Kidney capillary endothelial cell (primary cell): ENCODE results near the gene CFAP99.
"Not testable (repeated sequence)": the region's sequence is repeated elsewhere in the genome, so short reads cannot be mapped to it uniquely, and the experiment has no call there.

Experiments
- DNase-seq: peaks from one replicate; pipeline ENCODE4 v3.0.0-alpha.2; 2018; ENCODE audit warnings: low spot score

CFAP99 gene

DNA sequence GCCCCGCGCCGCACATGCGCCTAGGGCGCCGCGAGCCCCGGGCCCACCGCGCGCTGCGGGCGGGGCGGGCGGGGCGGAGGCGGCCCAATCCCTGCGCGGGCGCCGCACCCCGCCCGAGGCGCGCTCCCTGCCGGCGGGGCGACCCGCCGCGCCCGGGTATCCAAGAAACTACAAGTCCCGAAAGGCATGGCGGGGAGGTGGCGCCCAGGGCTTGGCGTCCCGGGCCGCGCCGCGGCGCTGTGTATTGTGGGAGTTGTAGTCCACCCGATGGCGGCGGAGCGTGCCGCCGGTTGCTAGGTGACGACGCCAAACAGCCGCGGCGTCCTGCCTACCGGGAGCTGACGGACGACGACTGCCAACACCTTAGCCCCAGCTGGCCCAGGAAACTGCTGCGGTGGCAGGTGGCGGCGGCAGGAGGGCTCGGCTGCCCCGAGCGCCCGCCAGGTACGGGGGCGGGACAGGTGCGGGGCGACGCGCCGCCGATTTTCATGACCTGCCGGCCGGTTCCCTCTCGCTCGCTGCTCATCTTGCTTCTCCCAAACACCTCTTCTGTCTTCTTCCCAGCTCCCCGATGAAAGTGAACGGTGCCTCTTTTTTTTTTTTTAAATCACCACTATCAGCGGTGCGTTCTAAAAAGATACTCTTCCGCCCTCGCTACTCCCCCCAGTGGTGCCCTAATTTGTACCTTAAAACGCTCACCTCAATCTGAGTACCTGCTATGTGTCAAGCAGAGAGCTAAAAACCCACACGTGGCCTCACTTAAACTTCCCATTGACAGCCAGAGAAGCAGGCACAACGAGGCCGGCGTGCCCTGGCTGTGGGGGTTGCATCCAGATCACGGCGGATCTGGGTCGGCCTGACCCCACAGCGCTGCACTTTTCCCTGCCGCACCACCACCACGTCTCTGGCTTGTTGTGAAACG lies at the start of gene CFAP99:
CFAP99 (plus strand) TSS at position 306 of the 922 bp plus-strand sequence.
- DNase-seq: peak; percentile 91

DNA sequence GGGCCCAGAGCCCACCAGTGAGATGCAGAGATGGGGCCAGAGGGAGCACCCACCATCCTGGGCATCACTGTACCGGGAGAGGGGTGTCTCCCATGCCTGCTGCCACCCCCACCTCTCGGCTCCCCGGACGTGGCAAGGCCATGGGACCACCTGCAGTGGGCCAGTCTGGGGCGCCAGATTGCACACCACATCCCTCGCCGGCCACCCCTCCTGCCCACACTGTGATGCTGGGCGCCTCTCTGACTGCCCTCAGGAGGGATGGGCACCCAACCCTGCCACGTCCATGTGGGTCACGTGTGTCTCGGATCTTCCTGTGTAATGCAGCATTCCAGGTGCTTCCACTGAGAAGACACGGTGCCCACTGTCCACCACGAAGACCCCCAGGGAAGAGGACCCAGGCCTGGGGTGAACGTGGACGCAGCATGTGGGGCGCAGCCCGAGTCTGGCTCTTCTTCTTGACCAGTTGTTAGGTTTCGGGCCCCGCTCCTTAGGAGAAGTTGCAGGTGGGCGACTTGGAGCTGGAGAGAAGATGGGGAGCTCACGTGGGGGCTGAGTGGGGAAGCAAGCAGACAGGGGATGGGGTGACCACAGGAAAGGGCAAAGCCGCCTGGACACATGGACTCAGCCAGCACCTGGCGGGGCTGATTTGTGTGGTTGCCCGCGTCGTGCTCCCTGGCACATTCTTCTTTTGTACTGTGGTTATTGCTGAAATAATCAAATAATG lies 48.0 kb upstream of the CFAP99 start:
- no peak for DNase-seq

DNA sequence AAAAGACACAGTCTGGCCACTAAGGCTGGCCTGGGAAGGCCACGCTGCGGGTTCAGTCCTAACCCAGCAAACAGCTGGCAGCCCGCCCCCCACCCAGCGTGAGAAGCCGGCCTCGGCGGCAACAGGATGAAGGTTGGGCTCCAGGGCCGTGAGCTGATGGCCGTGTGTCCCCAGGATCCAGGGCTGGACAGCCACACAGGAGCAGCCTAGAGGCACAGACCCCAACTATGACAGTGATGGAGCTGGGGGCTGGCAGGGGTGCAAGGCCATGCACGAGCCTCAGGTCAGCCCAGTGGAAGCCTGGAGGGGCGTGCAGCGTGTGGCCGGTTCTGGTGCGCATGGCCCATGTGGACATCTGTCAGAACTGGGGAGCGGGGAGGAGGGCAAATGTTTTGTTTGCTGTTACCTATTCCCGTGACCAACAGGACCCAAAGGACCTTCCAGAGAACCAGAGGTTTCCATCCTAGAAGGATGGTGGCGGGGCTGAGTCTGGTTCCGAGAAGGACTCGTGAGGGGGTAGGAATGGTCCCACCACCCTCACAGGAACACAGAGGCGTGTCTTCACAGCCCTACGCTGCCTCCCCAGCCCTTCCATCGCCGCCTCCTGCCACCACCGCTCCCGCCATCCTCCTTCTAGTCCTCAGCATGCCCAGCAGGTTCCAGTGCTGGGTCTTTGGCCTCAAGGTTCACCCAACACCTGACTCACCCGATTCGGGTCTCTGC lies 46.8 kb upstream of the CFAP99 start:
- no peak for DNase-seq

DNA sequence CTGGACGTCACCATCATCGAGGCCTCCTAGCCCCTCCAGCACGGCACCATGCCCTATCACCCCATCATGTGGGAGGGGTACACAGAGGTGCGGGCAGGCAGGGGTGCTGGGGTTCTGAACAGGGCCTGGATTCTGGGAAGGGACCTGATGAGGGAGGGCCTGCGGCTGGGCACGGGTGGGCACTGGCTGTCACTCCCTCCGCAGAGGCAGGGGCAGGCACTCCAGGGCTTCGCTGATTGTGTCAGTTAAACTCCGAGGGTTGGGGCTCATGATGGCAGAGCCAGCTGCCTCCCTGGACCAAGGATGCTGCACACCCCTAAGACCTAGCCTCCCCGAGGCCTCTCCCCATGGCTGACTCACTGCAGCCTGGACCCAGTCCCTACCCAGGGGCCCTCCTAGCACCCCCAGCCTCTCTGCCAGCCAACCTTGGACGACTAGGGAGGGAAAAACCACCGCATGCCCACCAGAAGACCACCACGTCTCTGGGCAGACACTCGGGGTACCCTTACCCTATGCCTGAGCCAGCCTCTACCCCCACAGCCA lies 46.2 kb upstream of the CFAP99 start:
- DNase-seq: no peak

DNA sequence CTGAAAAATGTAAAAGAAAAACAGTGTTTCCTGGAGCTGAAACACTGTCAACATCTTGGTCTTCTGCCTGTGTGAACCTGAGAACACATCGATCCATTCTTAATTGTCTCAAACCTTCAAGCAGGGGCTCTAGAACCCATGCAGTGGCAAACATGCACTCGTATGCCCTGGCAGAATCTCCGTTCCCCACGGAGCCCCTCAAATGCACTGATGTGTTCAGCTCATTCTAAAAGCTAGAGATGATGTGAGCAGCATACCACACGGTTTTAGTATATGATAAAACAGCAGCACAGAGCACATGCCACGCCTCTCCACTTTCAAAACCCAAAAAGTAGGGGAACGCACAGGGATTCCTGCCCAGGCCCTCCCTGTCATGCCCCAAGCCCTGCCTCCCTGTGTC lies 45.2 kb upstream of the CFAP99 start:
- DNase-seq: no peak

DNA sequence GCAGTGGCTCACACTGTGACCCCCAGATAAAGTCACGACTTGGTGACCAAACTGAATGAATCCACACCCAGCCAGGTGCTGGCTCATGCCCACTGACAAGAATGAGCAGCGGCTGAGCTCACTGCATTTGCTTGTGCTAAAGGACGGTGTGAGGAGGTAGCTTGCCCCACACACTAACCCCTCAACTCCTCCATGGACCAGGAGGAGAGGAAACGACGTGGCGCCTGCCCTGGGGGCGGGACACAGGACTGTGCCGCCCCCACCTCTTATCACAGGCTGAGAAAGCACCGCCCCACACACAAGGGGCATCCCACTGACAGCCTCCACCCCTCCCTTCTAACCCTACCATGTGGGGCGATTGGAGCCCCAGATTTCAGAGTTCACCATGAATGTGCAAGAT lies 43.3 kb upstream of the CFAP99 start:
- no peak for DNase-seq

DNA sequence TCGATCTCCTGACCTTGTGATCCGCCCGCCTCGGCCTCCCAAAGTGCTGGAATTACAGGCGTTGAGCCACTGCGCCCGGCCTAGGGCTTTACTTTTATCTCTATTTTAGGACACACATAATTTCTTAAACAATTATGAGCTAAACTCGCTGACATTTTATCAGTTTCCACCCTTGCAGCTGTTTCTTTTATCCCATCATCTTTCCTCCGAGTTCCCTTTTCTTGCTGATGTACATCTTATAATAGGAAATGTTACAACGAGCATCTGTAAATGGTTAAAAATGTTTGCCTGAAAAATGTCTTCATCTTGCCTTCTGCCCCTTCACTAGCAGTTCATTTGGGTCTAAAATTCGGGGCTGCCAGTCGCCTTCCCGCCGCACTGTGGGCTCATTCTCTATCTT lies 41.5 kb upstream of the CFAP99 start:
- DNase-seq: no peak

DNA sequence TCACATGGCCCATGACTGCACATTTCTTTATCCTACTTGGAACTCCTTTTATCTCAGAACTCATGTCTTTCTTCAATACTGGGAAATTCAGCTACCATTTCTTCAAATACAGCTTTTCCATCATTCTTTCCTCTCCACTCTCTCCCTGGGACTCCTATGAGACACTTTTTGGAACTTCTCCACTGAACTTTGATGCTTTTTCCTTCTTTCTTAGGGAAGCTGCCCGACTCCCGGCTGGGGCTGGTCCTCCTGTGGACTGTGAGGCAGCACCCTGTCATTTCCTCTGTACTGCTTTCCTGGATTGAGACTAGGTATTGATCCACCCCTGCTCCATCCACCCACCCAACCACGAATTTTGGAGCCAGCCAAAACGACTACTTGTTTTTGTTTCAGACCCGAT lies 40.4 kb upstream of the CFAP99 start:
- DNase-seq: no peak

DNA sequence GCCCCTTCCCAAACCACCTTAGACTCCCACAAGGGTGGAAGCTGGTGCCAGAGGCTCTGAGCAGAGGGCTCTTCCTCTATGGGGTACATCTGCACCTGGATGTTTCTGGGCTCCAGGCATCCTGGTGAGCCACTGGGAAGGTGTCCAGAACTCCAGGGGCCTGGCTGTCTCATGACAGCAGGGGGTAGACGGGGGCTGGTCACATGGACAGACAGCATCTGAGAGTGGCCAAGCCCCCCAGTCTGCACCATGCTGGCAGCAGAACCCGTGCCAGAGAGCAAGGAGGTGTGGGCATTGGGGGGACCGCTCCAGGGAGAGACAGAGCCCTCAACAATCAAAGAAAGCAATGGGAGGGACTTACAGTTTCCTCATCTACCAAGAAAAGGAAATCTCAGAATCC lies 39.9 kb upstream of the CFAP99 start:
- DNase-seq: no peak

DNA sequence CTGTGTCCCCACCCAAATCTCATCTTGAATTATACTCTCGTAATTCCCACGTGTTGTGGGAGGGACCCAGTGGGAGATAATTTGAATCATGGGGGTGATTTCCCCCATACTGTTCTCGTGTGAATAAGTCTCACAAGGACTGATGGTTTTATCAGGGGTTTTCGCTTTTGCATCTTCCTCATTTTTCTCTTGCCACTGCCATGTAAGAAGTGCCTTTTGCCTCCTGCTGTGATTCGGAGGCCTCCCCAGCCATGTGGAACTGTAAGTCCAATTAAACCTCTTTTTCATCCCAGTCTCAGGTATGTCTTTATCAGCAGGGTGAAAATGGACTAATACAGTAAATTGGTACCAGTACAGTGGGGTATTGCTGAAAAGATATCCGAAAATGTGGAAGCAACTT lies 38.2 kb upstream of the CFAP99 start:
- not testable (repeated sequence) for DNase-seq

DNA sequence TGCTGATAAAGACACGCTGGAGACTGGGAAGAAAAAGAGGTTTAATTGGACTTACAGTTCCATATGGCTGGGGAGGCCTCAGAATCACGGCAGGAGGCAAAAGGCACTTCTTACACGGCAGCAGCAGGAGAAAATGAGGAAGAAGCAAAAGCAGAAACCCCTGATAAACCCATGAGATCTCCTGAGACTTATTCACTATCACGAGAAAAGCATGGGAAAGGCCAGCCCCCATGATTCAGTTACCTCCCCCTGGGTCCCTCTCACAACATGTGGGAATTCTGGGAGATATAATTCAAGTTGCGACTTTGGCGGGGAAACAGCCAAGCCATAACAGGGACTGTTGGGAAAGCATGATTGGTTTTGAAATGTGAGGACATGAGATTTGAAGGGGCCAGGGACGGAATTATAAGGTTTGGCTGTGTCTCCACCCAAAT lies 36.0 kb upstream of the CFAP99 start:
- not testable (repeated sequence) for DNase-seq

DNA sequence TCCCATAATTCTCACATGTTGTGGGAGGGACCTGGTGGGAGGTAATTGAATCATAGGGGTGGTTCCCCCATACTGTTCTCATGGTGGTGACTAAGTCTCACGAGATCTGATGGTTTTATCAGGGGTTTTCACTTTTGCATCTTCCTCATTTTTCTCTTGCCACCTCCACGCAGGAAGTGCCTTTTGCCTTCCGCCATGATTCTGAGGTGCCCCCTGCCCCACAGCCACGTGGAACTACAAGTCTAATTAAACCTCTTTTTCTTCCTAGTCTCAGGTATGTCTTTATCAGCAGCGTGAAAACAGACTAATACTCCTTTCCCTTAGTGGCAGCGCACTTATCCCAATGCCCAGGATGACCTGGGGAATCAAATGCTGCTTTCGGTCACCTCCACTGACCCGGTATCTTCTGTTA lies 35.5 kb upstream of the CFAP99 start:
- DNase-seq: not testable (repeated sequence)

DNA sequence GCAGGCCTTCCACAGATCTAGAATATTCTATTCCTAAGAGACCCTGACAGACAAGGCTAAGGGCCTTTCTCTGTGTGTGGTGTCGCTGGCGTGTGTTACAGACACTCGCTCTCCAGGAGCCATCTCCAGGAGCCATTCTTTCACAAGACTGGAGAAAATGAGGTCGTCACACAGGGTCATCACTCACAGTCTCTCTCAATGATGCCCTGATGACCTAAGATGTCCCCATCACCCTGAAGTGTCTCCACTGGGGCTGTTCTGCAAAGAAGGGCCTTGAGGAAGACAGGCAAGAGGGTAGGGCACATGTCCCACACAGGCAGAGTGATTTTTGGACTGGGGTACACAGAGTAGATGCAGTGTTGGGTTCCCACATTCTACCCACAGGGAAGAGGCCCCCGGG lies 35.0 kb upstream of the CFAP99 start:
- DNase-seq: no peak

DNA sequence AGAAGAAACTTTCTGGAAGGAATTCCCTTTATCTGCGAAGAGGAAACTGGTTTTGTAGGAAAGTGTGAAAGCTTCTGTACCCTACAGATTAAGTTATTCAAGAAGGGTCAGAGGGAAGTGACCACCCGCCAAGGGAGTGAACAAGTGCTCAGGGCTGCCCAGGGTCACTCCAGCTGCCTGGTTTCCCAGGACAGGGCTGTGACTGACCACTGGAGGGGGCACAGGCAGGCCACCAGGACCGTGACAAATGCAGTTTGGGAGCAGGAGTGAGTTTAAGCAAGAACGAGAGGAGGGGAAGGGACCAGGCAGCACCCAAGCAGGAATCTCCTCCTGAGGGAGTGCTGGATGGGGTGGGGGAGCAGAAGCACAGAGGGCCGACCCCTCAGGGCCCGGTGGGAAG lies 34.5 kb upstream of the CFAP99 start:
- DNase-seq: no peak

DNA sequence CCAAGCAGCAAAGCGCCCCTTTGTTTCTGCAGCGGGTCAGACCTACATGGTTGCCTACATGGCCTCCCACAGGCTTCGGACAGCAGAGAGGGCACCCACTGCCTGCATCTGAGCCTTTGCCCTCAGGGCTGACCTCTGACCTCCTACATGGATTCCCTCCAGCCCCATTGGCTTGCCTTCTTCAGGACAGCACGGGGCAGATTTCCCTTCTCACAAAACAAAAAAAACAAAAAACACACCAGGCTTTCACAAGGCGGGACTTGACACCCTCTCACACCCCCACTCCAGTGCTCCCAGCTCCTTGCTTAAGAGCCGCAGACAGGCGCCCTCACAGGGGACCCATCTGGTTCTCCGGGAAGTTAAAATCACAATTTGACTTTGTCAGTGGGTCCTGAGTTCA lies 33.2 kb upstream of the CFAP99 start:
- DNase-seq: no peak

DNA sequence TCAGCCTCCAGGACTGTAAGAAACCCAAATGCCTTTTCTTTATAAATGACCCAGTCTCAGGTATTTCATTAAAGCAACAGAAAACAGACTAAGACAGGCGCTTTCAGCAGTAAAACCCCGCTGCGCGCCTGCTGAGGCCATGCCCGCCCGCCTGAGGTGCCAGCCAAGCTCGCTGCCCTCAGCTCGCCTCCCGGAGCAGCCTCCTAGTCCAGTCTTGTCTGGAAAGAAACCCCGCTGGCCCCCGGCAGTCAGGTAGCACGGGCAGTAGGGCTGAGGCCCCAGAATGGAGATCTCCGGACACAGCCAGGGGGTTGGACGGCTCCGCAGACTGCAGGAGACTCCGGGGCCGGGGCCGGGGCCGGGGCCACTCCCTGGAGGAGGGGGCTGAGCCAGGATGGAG lies 32.0 kb upstream of the CFAP99 start:
- no peak for DNase-seq

DNA sequence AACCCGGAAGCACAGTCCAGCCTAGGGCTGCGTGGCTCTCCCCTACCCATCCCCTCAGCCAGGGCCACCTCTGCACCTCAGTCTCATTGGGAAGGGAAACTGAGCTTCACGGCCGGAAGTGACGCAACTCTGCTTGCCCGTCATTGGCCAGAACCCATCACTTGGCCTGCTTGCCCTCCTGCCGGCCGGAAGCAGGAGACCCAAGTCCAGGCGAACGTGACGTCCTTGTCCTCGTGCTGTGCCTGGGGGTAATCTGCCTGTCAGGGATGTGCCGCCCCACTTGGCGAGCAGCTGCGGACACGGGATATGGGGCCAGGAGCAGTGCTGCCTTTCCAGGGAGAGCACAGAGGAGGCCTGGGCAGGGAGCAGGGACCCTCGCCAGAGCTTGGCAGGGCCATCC lies 31.5 kb upstream of the CFAP99 start:
- no peak for DNase-seq

DNA sequence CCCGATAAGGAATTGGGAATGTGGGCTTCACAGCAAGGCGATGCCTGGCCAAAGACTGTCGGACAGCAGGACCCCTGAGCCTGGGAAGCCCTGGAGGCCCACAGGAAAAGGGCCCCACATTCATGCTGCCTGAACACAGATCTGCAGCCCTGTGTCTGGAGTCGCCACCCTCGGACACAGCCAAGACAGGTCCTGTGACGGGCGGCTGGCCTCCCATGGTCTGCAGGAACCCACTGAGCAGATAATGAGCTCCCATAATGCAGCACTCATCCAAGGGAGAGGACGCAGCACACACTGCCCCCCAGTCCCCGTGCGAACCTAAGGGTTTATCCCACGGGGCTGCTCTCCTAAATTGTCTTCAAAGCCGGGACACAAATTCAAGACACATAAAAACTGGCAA lies 30.9 kb upstream of the CFAP99 start:
- DNase-seq: no peak

DNA sequence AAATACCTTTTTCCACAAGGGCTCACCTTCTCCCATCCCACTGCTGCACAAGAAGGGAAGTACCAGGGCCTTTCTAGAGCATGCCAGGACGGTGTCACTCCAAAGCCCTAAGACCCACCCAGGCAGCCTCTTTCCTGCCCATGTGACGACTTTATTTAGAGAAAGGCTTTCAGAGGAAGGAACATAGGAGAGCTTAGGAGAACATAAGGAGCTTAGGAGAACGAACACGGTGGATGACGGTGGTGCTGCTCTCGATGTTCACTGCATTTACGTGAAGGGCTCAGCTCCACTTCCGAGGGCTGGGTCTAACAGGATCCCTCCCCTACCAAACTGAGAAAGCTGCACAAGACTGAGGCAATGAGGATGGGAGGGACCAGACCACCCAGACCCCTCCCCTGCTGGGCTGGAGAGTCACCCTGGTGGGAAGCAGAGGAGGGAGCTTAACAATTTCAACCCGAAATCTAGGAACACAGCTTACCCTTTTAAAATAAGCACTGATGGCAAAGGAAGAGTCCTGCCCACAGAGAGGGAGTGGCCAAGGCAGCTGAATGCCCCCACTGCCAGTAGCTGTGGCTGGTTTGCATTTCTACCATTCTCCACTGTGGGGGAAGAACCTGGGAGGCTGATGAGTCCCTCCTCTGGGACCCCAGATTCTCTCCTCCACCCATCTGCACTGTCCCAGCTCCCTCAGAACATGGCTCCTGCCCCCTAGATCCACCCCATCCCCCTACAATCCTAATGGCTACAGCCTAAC lies 30.1 kb upstream of the CFAP99 start:
- no peak for DNase-seq

DNA sequence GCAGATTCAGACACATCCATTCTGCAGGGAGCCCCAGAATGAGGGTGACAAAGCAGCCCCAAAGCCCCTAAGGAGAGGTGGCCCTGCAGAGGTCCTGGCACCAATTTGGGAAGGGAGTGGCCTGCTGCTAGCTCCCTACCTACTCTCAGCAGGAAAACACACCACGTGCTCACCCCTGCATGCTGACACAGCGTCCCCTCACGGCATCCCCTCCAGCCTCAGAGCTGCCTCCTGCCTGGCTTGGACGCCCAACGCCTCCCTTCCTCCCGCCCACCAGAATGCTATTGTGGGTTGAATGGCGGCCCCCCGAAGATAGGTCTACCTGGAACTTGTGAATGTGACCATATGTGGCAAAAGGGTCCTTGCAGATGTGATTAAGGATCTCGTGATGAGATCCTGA lies 29.1 kb upstream of the CFAP99 start:
- DNase-seq: no peak

DNA sequence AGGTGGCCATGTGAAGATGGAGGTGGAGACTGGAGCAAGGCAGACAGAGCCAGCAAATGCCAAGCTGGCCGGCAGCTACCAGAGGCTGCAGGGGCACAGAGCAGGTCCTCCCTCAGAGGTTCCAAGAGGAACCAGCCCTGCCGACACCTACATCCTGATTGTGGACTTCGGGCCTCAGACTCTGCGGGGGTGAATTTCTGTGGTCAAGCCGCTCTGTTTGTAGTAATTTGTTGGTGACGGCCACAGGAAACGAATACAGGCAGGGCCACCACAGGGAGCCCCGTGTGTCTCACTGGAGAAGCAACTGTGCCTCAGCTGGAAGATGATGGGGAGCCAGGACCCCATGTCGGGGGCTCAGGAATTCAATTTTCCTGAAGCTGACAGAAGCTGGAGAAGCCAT lies 28.6 kb upstream of the CFAP99 start:
- no peak for DNase-seq
